NCI-H1048 (cell line): ENCODE results near the gene DENND2C.
"Not testable (repeated sequence)": the region's sequence is repeated elsewhere in the genome, so short reads cannot be mapped to it uniquely, and the experiment has no call there.

Source experiments
- DNase-seq: peaks from one replicate; lab custom pipeline; 2025; lab: John Stamatoyannopoulos, UW

Gene DENND2C

GRCh38 chr1:114597949-114598348 is 71.9 kb downstream of the DENND2C start:
- DNase-seq: no peak

- no peak for DNase-seq
Observed at GRCh38 chr1:114595602-114596001, 74.2 kb downstream of the DENND2C start.

- no peak for DNase-seq
Observed at GRCh38 chr1:114594046-114594445, 75.8 kb downstream of the DENND2C start.

- DNase-seq: no peak
Observed at GRCh38 chr1:114589122-114589521, 80.7 kb downstream of the DENND2C start.

GRCh38 chr1:114588196-114588689 is 81.6 kb downstream of the DENND2C start:
- DNase-seq: no peak

GRCh38 chr1:114587203-114587991 is 82.5 kb downstream of the DENND2C start:
- DNase-seq: no peak

GRCh38 chr1:114586513-114587047 is 83.3 kb downstream of the DENND2C start:
- DNase-seq: no peak

GRCh38 chr1:114585231-114585630 is 84.6 kb downstream of the DENND2C start:
- no peak for DNase-seq

GRCh38 chr1:114581335-114582287 is 88.2 kb downstream of the DENND2C start, which contains the start of gene BCAS2:
TSS of gene BCAS2 (minus strand) at chr1:114581615. CDS start at chr1:114581591, 24 bp downstream.
- peak; percentile 93 for DNase-seq

GRCh38 chr1:114574365-114574764 is 95.5 kb downstream of the DENND2C start:
- no peak for DNase-seq

- DNase-seq: no peak
Observed at GRCh38 chr1:114564141-114564540, 105.7 kb downstream of the DENND2C start.

GRCh38 chr1:114562978-114563510 is 106.8 kb downstream of the DENND2C start:
- DNase-seq: not testable (repeated sequence)

- no peak for DNase-seq
Observed at GRCh38 chr1:114561333-114561732, 108.5 kb downstream of the DENND2C start.

- DNase-seq: no peak
Observed at GRCh38 chr1:114559356-114559755, 110.5 kb downstream of the DENND2C start.

GRCh38 chr1:114558544-114558943 is 111.3 kb downstream of the DENND2C start:
- no peak for DNase-seq

GRCh38 chr1:114554577-114554976 is 115.3 kb downstream of the DENND2C start:
- no peak for DNase-seq

- DNase-seq: no peak
Observed at GRCh38 chr1:114552106-114552639, 117.7 kb downstream of the DENND2C start.

- DNase-seq: no peak
Observed at GRCh38 chr1:114551400-114551799, 118.4 kb downstream of the DENND2C start.

- no peak for DNase-seq
Observed at GRCh38 chr1:114550336-114550735, 119.5 kb downstream of the DENND2C start.

- DNase-seq: no peak
Observed at GRCh38 chr1:114549137-114549536, 120.7 kb downstream of the DENND2C start.

GRCh38 chr1:114547076-114547475 is 122.8 kb downstream of the DENND2C start:
- no peak for DNase-seq

GRCh38 chr1:114545796-114546195 is 124.1 kb downstream of the DENND2C start:
- no peak for DNase-seq
